Liver (tissue), 9 donors: ENCODE data around the gene CHST12. TPM values are rescaled to one million over a fixed set of nuclear protein-coding genes. Genes with fewer than 3 reads are reported as not detected.

Experiments used
- DNase-seq: peaks from one replicate; pipeline ENCODE4 v3.0.0-alpha.2; 2017; ENCODE audit warnings: low spot score
- H3K27ac ChIP-seq, 2 donors: one replicate each; pipeline ENCODE4 v1.7.0; 2013; ENCODE audit warnings: inconsistent platforms in 2 of 2, low read length in 2 of 2, control low read depth in 1 of 2, low read depth in 1 of 2, mild to moderate bottlenecking in 1 of 2
- H3K27me3 ChIP-seq, 4 donors: one replicate each; pipeline versions ENCODE4 v1.6.1 to v1.7.0; 2013; ENCODE audit warnings: low read length in 3 of 4, inconsistent platforms in 1 of 4, mild to moderate bottlenecking in 1 of 4, moderate library complexity in 1 of 4; ENCODE audit not compliant: control insufficient read depth in 4 of 4, insufficient read depth in 4 of 4
- H3K36me3 ChIP-seq, 4 donors: one replicate each; pipeline versions ENCODE4 v1.6.1 to v1.7.0; 2013; ENCODE audit warnings: low read length in 3 of 4, mild to moderate bottlenecking in 3 of 4, low read depth in 1 of 4, moderate library complexity in 1 of 4; ENCODE audit not compliant: control insufficient read depth in 4 of 4, insufficient read depth in 3 of 4
- H3K4me1 ChIP-seq, 4 donors: one replicate each; pipeline versions ENCODE4 v1.6.1 to v1.7.0; 2013; ENCODE audit warnings: low read length in 3 of 4, mild to moderate bottlenecking in 3 of 4, moderate library complexity in 1 of 4; ENCODE audit not compliant: control insufficient read depth in 4 of 4, insufficient read depth in 4 of 4
- H3K4me3 ChIP-seq, 3 donors: one replicate each; pipeline versions ENCODE4 v1.6.1 to v1.7.0; 2013; ENCODE audit warnings: low read length in 3 of 3, control low read depth in 1 of 3, low read depth in 1 of 3, mild to moderate bottlenecking in 1 of 3
- H3K9ac ChIP-seq, 2 donors: one replicate each; pipeline ENCODE4 v1.7.0; 2013; ENCODE audit warnings: low read length in 2 of 2, mild to moderate bottlenecking in 2 of 2, moderate library complexity in 2 of 2, control low read depth in 1 of 2, low read depth in 1 of 2
- H3K9me3 ChIP-seq, 4 donors: one replicate each; pipeline versions ENCODE4 v1.6.1 to v1.7.0; 2013; ENCODE audit warnings: low read length in 3 of 4; ENCODE audit not compliant: control insufficient read depth in 4 of 4
- EGR1 ChIP-seq, 2 donors: IDR thresholded peaks; 2 replicates each; pipeline ENCODE4 v1.6.1; 2016 to 2018; ENCODE audit warnings: antibody characterized with exemption in 2 of 2, low read depth in 2 of 2
- FOXA1 ChIP-seq: IDR thresholded peaks from 2 replicates; pipeline ENCODE4 v1.6.1; 2016; ENCODE audit warnings: antibody characterized with exemption
- FOXA2 ChIP-seq: IDR thresholded peaks from 2 replicates; pipeline ENCODE4 v1.6.1; 2016; ENCODE audit warnings: antibody characterized with exemption
- GABPA ChIP-seq, 2 donors: IDR thresholded peaks in 1 of 2; conservative IDR thresholded peaks in 1 of 2; 2 replicates each; pipeline ENCODE4 v1.6.1; 2016; ENCODE audit warnings: antibody characterized with exemption in 2 of 2, mild to moderate bottlenecking in 1 of 2, moderate library complexity in 1 of 2
- HNF4A ChIP-seq, 2 donors: conservative IDR thresholded peaks; 2 replicates each; pipeline ENCODE4 v1.6.1; 2016; ENCODE audit warnings: antibody characterized with exemption in 2 of 2, mild to moderate bottlenecking in 2 of 2
- HNF4G ChIP-seq: IDR thresholded peaks from 2 replicates; pipeline ENCODE4 v1.6.1; 2016; ENCODE audit warnings: antibody characterized with exemption
- JUND ChIP-seq, 2 donors: IDR thresholded peaks; 2 replicates each; pipeline ENCODE4 v1.6.1; 2016; ENCODE audit warnings: antibody characterized with exemption in 2 of 2
- MAX ChIP-seq: IDR thresholded peaks from 2 replicates; pipeline ENCODE4 v1.6.1; 2016; ENCODE audit warnings: antibody characterized with exemption
- NR2F2 ChIP-seq: IDR thresholded peaks from 2 replicates; pipeline ENCODE4 v1.6.1; 2016; ENCODE audit warnings: antibody characterized with exemption
- RAD21 ChIP-seq, 2 donors: IDR thresholded peaks; 2 replicates each; pipeline ENCODE4 v1.6.1; 2016; ENCODE audit warnings: antibody characterized with exemption in 2 of 2, mild to moderate bottlenecking in 2 of 2
- RXRA ChIP-seq, 2 donors: IDR thresholded peaks; 2 replicates each; pipeline ENCODE4 v1.6.1; 2017 to 2018; ENCODE audit warnings: antibody characterized with exemption in 2 of 2, mild to moderate bottlenecking in 1 of 2
- SP1 ChIP-seq: IDR thresholded peaks from 2 replicates; pipeline ENCODE4 v1.6.1; 2018; ENCODE audit warnings: antibody characterized with exemption, mild to moderate bottlenecking
- TAF1 ChIP-seq: conservative IDR thresholded peaks from 2 replicates; pipeline ENCODE4 v1.6.1; 2016; ENCODE audit warnings: antibody characterized with exemption, mild to moderate bottlenecking
- YY1 ChIP-seq: IDR thresholded peaks from 2 replicates; pipeline ENCODE4 v1.6.1; 2016; ENCODE audit warnings: antibody characterized with exemption, mild to moderate bottlenecking
- ZBTB33 ChIP-seq: IDR thresholded peaks from 2 replicates; pipeline ENCODE4 v1.6.1; 2016; ENCODE audit warnings: antibody characterized with exemption
- WGBS: extraction: QIAGEN DNeasy Blood & Tissue Kit; methylation state at CpG from one replicate; pipeline ENCODE4 v1.1.7; 2013; 5-methylcytosine and 5-hydroxymethylcytosine counted together
- polyA plus RNA-seq, 2 donors: library from polyadenylated mRNA; stranded (reverse) in 1 of 2; unstranded in 1 of 2; fragments of 200-250 nt in 1 of 2; fragments of >200 nt in 1 of 2; fragmentation: Nextera tagmentation in 1 of 2; extraction: Ambion mirVana in 1 of 2; gene quantifications; one replicate each; pipeline versions ENCODE4 v1.2.1 to v1.2.3, GENCODE V29; 2013 to 2015
- total RNA-seq, 2 donors: library from RNA; depleted of rRNA; stranded (reverse); fragments of >200 nt; gene quantifications; one replicate each; pipeline ENCODE4 v1.2.3, GENCODE V29; 2014
- TF ChIP-seq, protein P1 (sequence below): IDR thresholded peaks from 2 replicates; pipeline ENCODE4 v1.6.1; 2016; ENCODE audit warnings: antibody characterized with exemption
- TF ChIP-seq, protein P2 (sequence below): IDR thresholded peaks from 2 replicates; pipeline ENCODE4 v1.6.1; 2016; ENCODE audit warnings: antibody characterized with exemption, mild to moderate bottlenecking
- TF ChIP-seq, protein P3 (sequence below): fragments of 150-350 bp; IDR thresholded peaks from 2 replicates; pipeline ENCODE4 v1.5.1; 2017; ENCODE audit warnings: improper control_type of control experiment, low read depth, low read length; ENCODE audit not compliant: missing input control
- donor health status: healthy.
- donor health status: healthy.
- donor health status: healthy.
- donor health status: healthy.
- donor health status: healthy.

CHST12 gene
- total and polyA plus RNA-seq, 4 donors: 3.2 to 11.9 (median 5.2) TPM

DNA sequence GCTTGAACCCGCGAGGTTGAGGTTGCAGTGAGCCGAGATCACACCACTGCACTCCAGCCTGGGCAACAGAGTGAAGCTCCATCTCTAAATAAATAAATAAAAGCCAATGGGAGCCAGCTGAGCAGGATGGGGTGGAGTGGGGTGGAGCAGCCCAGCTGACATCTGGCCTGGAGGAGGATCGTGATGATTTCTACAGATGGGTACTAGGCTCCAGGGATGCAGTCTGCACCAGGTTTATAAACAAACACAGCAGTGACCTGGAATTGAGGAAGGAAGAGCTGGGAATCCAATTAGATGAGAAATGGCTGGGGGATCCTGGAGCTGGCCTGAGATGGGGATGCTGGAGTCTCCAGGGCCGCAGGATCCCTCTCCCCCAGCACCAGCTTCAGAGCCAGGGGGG is 80.1 kb downstream of the CHST12 start:
- DNase-seq: no peak
- H3K36me3 ChIP-seq: no peaks in the 10 kb centered on the region
- no peak overlapping the region for H3K9ac ChIP-seq
- peaks cover 0 to 10% (median 3%) of the 10 kb centered on the region in 4 donors for H3K9me3 ChIP-seq
- H3K27me3 ChIP-seq: no peaks in the 10 kb centered on the region
- H3K4me1 ChIP-seq: peaks cover 0 to 6% (median 2%) of the 10 kb centered on the region in 4 donors
- TF ChIP-seq, protein P1, sequence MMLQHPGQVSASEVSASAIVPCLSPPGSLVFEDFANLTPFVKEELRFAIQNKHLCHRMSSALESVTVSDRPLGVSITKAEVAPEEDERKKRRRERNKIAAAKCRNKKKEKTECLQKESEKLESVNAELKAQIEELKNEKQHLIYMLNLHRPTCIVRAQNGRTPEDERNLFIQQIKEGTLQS: no peak
- TF ChIP-seq RAD21 (IDR thresholded peaks at IDR 0.05) (no peak), MAX (no peak), EGR1 (IDR thresholded peaks at IDR 0.05; ENCODE audit: low read depth in 2 of 2) (no peak), SP1 (no peak), HNF4G (no peak), YY1 (no peak), TAF1 (no peak), GABPA (IDR thresholded peaks at IDR 0.05 in 1 of 2, conservative IDR thresholded peaks at IDR 0.05 in 1 of 2) (no peak), FOXA1 (no peak), FOXA2 (no peak), NR2F2 (no peak), JUND (IDR thresholded peaks at IDR 0.05) (no peak), ZBTB33 (no peak), RXRA (IDR thresholded peaks at IDR 0.05) (no peak), HNF4A (conservative IDR thresholded peaks at IDR 0.05) (no peak)
- TF ChIP-seq, protein P2, sequence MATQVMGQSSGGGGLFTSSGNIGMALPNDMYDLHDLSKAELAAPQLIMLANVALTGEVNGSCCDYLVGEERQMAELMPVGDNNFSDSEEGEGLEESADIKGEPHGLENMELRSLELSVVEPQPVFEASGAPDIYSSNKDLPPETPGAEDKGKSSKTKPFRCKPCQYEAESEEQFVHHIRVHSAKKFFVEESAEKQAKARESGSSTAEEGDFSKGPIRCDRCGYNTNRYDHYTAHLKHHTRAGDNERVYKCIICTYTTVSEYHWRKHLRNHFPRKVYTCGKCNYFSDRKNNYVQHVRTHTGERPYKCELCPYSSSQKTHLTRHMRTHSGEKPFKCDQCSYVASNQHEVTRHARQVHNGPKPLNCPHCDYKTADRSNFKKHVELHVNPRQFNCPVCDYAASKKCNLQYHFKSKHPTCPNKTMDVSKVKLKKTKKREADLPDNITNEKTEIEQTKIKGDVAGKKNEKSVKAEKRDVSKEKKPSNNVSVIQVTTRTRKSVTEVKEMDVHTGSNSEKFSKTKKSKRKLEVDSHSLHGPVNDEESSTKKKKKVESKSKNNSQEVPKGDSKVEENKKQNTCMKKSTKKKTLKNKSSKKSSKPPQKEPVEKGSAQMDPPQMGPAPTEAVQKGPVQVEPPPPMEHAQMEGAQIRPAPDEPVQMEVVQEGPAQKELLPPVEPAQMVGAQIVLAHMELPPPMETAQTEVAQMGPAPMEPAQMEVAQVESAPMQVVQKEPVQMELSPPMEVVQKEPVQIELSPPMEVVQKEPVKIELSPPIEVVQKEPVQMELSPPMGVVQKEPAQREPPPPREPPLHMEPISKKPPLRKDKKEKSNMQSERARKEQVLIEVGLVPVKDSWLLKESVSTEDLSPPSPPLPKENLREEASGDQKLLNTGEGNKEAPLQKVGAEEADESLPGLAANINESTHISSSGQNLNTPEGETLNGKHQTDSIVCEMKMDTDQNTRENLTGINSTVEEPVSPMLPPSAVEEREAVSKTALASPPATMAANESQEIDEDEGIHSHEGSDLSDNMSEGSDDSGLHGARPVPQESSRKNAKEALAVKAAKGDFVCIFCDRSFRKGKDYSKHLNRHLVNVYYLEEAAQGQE: no peak
- TF ChIP-seq, protein P3, sequence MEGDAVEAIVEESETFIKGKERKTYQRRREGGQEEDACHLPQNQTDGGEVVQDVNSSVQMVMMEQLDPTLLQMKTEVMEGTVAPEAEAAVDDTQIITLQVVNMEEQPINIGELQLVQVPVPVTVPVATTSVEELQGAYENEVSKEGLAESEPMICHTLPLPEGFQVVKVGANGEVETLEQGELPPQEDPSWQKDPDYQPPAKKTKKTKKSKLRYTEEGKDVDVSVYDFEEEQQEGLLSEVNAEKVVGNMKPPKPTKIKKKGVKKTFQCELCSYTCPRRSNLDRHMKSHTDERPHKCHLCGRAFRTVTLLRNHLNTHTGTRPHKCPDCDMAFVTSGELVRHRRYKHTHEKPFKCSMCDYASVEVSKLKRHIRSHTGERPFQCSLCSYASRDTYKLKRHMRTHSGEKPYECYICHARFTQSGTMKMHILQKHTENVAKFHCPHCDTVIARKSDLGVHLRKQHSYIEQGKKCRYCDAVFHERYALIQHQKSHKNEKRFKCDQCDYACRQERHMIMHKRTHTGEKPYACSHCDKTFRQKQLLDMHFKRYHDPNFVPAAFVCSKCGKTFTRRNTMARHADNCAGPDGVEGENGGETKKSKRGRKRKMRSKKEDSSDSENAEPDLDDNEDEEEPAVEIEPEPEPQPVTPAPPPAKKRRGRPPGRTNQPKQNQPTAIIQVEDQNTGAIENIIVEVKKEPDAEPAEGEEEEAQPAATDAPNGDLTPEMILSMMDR: no peak
- WGBS: 72% methylated on average over 5 of the region's 5 CpGs
- no peak overlapping the region for H3K27ac ChIP-seq
- no peak overlapping the region for H3K4me3 ChIP-seq
